ENCODE data around the gene GAS2L1. TPM values are rescaled to one million over a fixed set of nuclear protein-coding genes. Genes with fewer than 3 reads are reported as not detected.

Gene GAS2L1
- polyA plus RNA-seq, 1 donor (not counting 4 experiments of a cell fraction or from before 2014, with no cell fraction given), result 11.3 TPM

DNA sequence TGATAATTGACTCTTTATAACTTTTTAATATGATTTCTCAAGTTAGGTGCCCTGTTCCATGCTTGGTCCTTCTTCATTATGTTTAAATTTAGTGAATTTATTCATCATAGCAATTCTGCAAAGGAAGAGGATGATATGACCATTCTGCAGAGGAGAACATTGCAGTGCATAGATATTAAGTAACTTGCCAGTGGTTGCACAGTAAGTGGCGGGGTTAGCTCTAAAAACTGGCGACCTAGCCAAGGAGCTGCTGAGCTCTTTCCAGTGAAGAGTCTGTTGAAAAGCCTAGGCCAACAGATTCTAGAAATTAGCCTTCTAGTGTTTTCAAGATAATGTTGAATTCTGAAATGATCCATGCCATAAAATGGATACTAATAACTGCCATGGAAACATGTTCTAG lies 33.8 kb upstream of the GAS2L1 start:
- Histone ChIP-seq H3K36me3 (ENCODE audit: control insufficient read depth in 2 of 2, extremely low read depth in 1 of 2, insufficient read depth in 2 of 2, low read length in 2 of 2) (peaks cover 24 to 45% of the 10 kb centered on the region in 2 experiments), H3K9me1 (ENCODE audit: control insufficient read depth, extremely low read depth, insufficient read depth, low read length) (peaks cover 2% of the 10 kb centered on the region), H3K4me3 (ENCODE audit: control insufficient read depth in 2 of 3, extremely low read depth in 1 of 3, insufficient read depth in 2 of 3, low read depth in 1 of 3, low read length in 3 of 3) (no peak overlapping the region), H3K27me3 (ENCODE audit: control insufficient read depth, extremely low read depth, insufficient read depth, low read length) (no peaks in the 10 kb centered on the region), H4K20me1 (ENCODE audit: control insufficient read depth, extremely low read depth, insufficient read depth, low read length) (peaks cover 52% of the 10 kb centered on the region), H2AFZ (ENCODE audit: control insufficient read depth, low read length) (no peak overlapping the region), H3K9ac (ENCODE audit: control insufficient read depth, extremely low read depth, insufficient read depth, low read length) (no peak overlapping the region), H3K79me2 (ENCODE audit: control insufficient read depth, insufficient read depth, low read length) (peaks cover 96% of the 10 kb centered on the region), H3K4me2 (ENCODE audit: control insufficient read depth, extremely low read depth, insufficient read depth, low read depth, low read length) (no peak overlapping the region), H3K4me1 (ENCODE audit: control insufficient read depth, extremely low read depth, insufficient read depth, low read length) (peaks cover 15% of the 10 kb centered on the region), H3K27ac (ENCODE audit: control insufficient read depth, insufficient read depth, low read length) (no peak overlapping the region), H3K9me3 (ENCODE audit: control insufficient read depth, low read depth, low read length) (no peaks in the 10 kb centered on the region)
- FAIRE-seq (no peak), DNase-seq (ENCODE audit: low read depth, low spot score) (no peak)
- TF ChIP-seq, protein P1, sequence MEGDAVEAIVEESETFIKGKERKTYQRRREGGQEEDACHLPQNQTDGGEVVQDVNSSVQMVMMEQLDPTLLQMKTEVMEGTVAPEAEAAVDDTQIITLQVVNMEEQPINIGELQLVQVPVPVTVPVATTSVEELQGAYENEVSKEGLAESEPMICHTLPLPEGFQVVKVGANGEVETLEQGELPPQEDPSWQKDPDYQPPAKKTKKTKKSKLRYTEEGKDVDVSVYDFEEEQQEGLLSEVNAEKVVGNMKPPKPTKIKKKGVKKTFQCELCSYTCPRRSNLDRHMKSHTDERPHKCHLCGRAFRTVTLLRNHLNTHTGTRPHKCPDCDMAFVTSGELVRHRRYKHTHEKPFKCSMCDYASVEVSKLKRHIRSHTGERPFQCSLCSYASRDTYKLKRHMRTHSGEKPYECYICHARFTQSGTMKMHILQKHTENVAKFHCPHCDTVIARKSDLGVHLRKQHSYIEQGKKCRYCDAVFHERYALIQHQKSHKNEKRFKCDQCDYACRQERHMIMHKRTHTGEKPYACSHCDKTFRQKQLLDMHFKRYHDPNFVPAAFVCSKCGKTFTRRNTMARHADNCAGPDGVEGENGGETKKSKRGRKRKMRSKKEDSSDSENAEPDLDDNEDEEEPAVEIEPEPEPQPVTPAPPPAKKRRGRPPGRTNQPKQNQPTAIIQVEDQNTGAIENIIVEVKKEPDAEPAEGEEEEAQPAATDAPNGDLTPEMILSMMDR (optimal IDR thresholded peaks at IDR 0.05 in 1 of 3, IDR thresholded peaks at IDR 0.05 in 1 of 3, conservative IDR thresholded peaks at IDR 0.05 in 1 of 3; ENCODE audit: extremely low read depth in 1 of 3, insufficient read depth in 2 of 3, low read length in 3 of 3), result no peak
- no peak for TF ChIP-seq EZH2 (IDR thresholded peaks at IDR 0.05; ENCODE audit: low read length)
- dilution Hi-C loops (cut with MboI; ENCODE audit: extremely low pct_ligation_motif_present, low sequenced_read_pairs), result no loop called here

GRCh38 chr22:29275167-29275566 lies 31.3 kb upstream of the GAS2L1 start:
- H3K9me1 ChIP-seq (ENCODE audit: control insufficient read depth, extremely low read depth, insufficient read depth, low read length), result peaks cover 2% of the 10 kb centered on the region
- FAIRE-seq (no peak), DNase-seq (ENCODE audit: low read depth, low spot score) (no peak)
- no peaks in the 10 kb centered on the region for H3K9me3 ChIP-seq (ENCODE audit: control insufficient read depth, low read depth, low read length)
- no peaks in the 10 kb centered on the region for H3K27me3 ChIP-seq (ENCODE audit: control insufficient read depth, extremely low read depth, insufficient read depth, low read length)
- H3K4me3 ChIP-seq (ENCODE audit: control insufficient read depth in 2 of 3, extremely low read depth in 1 of 3, insufficient read depth in 2 of 3, low read depth in 1 of 3, low read length in 3 of 3), result no peak overlapping the region
- H3K27ac ChIP-seq (ENCODE audit: control insufficient read depth, insufficient read depth, low read length), result no peak overlapping the region
- H3K4me1 ChIP-seq (ENCODE audit: control insufficient read depth, extremely low read depth, insufficient read depth, low read length), result peaks cover 9% of the 10 kb centered on the region
- dilution Hi-C loops (cut with MboI; ENCODE audit: extremely low pct_ligation_motif_present, low sequenced_read_pairs), result no loop called here
- no peak overlapping the region for H2AFZ ChIP-seq (ENCODE audit: control insufficient read depth, low read length)
- H4K20me1 ChIP-seq (ENCODE audit: control insufficient read depth, extremely low read depth, insufficient read depth, low read length), result peaks cover 48% of the 10 kb centered on the region
- peaks cover 37 to 49% of the 10 kb centered on the region in 2 experiments for H3K36me3 ChIP-seq (ENCODE audit: control insufficient read depth in 2 of 2, extremely low read depth in 1 of 2, insufficient read depth in 2 of 2, low read length in 2 of 2)
- TF ChIP-seq EZH2 (IDR thresholded peaks at IDR 0.05; ENCODE audit: low read length), result no peak
- TF ChIP-seq, protein P1 (optimal IDR thresholded peaks at IDR 0.05 in 1 of 3, IDR thresholded peaks at IDR 0.05 in 1 of 3, conservative IDR thresholded peaks at IDR 0.05 in 1 of 3; ENCODE audit: extremely low read depth in 1 of 3, insufficient read depth in 2 of 3, low read length in 3 of 3), result no peak
- H3K9ac ChIP-seq (ENCODE audit: control insufficient read depth, extremely low read depth, insufficient read depth, low read length), result no peak overlapping the region
- peaks cover 96% of the 10 kb centered on the region for H3K79me2 ChIP-seq (ENCODE audit: control insufficient read depth, insufficient read depth, low read length)
- H3K4me2 ChIP-seq (ENCODE audit: control insufficient read depth, extremely low read depth, insufficient read depth, low read depth, low read length), result no peak overlapping the region
